CD1c-positive myeloid dendritic cell (primary cell): ENCODE measurements around the gene SHISA9.

Experiments
- DNase-seq: peaks from one replicate; pipeline ENCODE4 v3.0.0-alpha.2; 2016; ENCODE audit errors: extremely low spot score

Gene SHISA9

GRCh38 chr16:13269359-13269758 lies 368.0 kb downstream of the SHISA9 start:
- no peak for DNase-seq

- no peak for DNase-seq
Measured at GRCh38 chr16:13269905-13270528, 368.6 kb downstream of the SHISA9 start.

GRCh38 chr16:13270602-13271001 lies 369.2 kb downstream of the SHISA9 start:
- DNase-seq = no peak

- DNase-seq = no peak
Measured at GRCh38 chr16:13289515-13289914, 388.1 kb downstream of the SHISA9 start.
